K562 treated with DMSO at 1 percent for 48 hours (cell line): ENCODE results near the gene RAD51D. TPM values are rescaled to one million over a fixed set of nuclear protein-coding genes. Genes with fewer than 3 reads are reported as not detected.

Experiments
- total RNA-seq: library from RNA; unstranded; fragments of 300-600 nt; gene quantifications from 2 replicates; pipeline ENCODE4 v1.2.3, GENCODE V29; 2022; ENCODE audit warnings: low replicate concordance; ENCODE audit errors: extremely low read depth

The RAD51D gene
- not detected in 2 replicates for total RNA-seq

GRCh38 chr17:35119370-35120165, at the start of gene RAD51D:
RAD51D (minus strand) TSS chr17:35119860; CDS start chr17:35119613, 247 bp downstream.

DNA sequence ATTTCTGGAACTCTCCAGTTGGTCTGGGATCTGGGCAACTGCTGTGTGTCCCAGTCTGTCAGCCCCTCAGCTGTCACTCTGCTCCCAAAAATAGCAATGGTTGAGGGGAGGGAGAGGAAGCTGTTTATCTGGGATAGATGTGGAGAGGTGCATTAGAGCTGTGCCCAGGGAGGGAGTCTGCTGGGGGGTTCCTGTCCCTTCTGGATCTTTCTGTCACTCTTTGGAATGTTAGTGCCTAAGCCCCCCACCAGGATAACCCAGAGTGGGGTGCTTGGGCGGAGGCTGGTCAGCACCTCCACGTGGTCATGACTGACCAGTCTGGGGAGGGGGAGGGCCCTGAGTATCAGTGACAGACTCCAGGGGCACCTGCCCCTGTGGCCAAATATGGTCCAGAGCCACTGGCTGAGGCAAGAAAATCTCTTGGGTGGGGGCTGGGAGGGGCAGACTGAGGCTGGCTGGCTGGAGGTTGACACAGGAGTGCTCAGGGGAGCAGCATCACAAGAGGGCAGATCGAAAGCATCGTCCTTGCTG, 27.8 kb upstream of the RAD51D start, which contains the start of gene UNC45B:
UNC45B (plus strand) TSS at position 443 of the 531 bp plus-strand sequence. CDS start 447 bp downstream, outside the sequence.

GRCh38 chr17:35141681-35142466, 22.2 kb upstream of the RAD51D start, which contains the start of gene NLE1:
NLE1 (minus strand) TSS chr17:35142303; CDS start chr17:35142275, 28 bp downstream.

DNA sequence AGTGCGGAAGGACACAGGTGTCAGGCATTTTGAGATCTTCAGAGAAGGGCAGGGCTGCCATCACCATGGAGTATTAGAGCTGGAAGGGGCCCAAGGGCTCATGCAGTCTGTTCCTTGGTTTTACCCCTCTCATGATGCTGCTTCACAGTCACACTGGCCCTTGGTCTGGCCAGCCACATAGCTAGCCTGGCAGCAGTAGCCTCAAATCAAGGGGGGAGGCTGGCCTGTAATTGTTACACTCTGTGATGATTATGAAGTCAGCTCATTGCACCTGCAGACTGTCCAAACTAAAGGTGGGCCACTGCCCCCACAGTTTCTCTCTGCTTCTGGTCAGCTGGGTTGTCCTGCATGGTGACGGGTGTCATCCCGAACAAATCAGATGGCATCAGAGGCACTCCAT, 1.7 kb upstream of the RAD51D start, which contains the start of gene FNDC8:
FNDC8 (plus strand) TSS at position 301 of the 400 bp plus-strand sequence; CDS start at position 380, 79 bp downstream.

GRCh38 chr17:35063514-35064223, 56.0 kb downstream of the RAD51D start, which contains the start of gene RFFL:
RFFL (minus strand) TSS chr17:35063707; CDS start chr17:35026553, 37,154 bp downstream.

Other genes with a start within 250 kb of the RAD51D start
- not detected in 2 replicates for gene CCT6B, start 158.4 kb downstream of the RAD51D start, total RNA-seq
- gene ZNF830, start 158.3 kb downstream of the RAD51D start, total RNA-seq = not detected in 2 replicates
- not detected in 2 replicates for gene LIG3, start 139.3 kb downstream of the RAD51D start, total RNA-seq
- not detected in 2 replicates for gene RFFL, start 56.2 kb downstream of the RAD51D start, total RNA-seq
- gene FNDC8, start 1.8 kb upstream of the RAD51D start, total RNA-seq = not detected in 2 replicates
- not detected in 2 replicates for gene NLE1, start 22.4 kb upstream of the RAD51D start, total RNA-seq
- not detected in 2 replicates for gene UNC45B, start 28.0 kb upstream of the RAD51D start, total RNA-seq
- not detected in 2 replicates for gene SLC35G3, start 74.5 kb upstream of the RAD51D start, total RNA-seq
- not detected in 2 replicates for gene SLFN5, start 123.2 kb upstream of the RAD51D start, total RNA-seq